ENCODE results near the gene NFASC.

NFASC gene

DNA sequence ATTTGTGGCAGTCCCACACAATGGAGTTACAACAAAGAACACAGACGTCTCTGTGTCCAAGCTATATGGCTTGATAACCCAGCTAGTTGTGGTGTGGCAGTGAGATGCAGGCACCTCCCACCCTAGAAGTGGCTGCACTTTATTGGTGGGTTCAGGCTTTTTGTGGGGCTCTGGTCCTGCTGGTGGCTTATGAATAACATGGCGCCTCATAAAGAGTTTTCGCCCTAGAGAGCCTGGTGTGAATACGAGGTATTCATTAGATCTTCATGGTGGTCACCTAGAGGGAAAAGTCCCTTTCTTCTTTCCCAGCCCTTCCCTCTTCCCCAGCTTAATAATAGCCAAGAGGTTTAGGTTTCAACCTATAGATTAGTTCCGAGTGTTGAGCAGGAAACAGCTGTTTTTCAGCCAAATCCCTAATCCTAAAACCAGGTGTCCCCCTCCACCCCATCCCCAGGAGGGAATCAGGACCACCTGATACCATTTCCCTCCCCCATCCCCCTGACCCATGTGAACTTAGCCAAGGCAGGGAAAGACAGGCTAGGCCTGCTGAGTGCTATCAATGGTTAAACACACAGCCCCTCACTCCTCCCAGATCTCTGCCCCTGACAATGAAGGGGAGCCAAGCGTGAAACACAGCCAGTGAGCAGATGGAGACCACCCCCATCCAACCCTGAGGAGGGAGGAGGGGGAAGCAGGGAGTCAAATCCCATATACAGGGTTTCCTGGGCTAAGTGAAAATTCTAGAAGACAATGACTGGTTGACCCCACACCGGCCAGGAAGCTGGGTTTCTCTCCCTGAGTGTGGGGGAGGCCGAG, 58.2 kb downstream of the NFASC start:
- no peak for DNase-seq (ENCODE audit: low spot score)

DNA sequence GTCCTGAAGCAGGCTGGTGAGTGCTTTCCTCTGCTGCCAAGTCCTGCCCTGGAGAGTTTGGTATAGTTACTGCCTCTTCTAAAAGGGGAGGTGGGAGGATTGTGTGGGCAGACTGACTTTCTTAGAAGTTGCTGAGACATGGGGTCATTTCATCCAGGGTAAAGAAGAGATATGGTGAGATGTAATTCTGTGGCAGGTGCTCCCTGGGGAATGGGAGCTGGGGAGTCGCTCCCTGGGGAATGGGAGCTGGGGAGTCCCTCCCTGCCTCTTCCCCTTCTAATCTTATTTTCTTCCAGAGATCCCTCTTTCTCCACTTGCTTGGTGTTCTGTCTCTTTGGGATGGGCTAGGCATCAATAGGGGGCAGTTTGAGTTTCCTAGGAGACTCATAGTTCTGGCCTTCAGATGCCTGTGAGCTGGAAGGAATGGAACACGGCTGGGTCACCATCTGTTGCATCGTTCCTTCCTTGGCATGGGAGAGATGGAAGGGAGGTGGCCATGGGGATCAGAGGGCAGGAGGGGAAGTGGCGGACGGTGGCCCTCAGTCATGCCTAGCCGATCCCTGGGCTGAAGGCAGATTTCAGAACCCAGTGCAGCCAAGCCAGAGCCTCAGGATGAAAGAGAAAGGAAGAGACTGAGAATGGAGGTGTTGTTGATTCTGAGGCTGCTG, 59.0 kb downstream of the NFASC start:
- DNase-seq (ENCODE audit: low spot score), result no peak

DNA sequence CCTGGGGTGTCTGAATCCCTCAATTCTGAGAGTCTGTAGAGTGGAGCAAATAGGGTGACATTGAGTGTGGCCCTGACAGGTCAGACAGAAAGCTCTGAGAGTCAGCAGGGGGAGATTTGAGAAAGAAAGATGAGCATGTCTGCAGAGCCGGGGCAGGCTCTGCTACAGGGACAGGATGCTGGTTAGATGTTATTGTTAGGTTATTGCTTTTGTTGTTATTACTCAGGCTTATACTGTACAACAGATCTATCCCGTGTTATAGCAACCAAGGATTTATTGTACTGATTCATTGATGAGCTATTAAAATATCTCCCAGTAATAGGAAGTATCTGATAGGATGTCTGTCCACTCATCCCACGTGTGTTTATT, 59.5 kb downstream of the NFASC start:
- DNase-seq (ENCODE audit: low spot score), result no peak

DNA sequence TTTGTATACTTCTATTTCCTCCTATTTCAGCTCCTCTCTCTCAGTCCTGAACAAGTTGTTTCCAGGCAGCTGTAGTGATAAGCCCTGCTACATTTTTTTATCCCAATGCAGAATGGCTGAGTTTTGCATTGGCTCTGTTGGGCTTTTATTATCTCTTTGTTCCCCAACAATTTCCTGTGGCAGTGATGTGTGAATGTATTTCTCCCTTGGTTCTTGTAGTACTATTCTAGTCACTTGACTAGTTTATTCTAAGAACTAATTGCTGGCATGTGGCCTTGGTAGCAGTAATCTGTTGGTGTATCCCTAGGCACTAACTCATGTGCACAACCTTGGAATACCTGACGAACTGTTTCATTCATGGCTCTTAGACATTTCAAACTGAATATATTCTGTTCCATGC, 60.7 kb downstream of the NFASC start:
- DNase-seq (ENCODE audit: low spot score), result no peak

DNA sequence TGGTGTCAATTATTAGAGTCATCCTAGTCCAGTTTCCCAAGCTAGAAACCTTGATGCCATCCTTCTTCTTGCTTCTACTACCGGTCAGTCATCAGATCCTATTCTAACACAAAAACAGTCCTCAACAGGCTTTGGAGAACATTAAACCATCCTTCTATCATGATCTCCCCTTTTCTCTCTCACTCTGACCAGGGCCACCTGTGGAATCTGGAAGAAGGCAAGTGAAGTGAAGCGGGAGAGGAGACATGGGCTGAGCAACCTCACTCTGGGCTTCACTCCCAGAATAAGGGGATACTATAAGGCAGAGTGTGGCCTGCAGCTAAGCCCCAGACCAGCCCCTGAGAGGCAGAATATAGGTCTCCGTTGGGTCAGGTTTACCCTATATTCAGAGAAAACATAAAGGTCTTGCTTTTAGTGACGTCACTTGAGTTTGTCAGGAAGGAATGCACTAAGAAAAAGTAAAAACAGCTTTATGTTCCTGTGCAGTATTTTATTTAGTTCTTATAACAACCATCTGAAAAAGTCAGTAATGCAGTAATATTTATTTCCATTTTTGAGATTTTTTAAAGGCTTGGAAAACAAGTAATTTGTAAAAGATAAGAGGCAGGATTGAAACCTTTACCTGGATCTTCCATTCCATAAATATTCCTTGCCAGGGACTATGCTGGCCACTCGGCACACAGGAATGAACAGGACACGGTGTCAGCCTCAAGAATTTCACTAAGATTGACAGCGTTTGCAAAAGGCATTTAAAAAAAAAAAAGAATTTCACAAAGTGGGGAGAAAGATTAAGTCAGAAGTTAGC, 61.3 kb downstream of the NFASC start:
- no peak for DNase-seq (ENCODE audit: low spot score)

DNA sequence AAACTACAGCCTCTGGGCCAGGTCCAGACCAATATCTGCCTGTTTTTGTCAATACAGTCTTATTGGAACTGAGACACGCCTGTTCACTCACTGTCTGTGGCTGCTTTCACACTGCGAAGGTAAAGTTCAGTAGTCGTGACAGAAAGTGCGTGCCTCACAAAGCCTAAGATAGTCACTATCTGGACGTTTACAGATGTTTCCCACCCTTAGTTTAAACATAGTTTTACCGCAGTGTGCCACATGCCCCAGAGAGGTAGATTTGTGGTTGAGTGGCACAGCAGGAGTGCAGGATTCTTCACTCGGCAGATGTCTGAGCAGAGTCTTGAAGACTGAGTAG, 61.9 kb downstream of the NFASC start:
- no peak for DNase-seq (ENCODE audit: low spot score)

DNA sequence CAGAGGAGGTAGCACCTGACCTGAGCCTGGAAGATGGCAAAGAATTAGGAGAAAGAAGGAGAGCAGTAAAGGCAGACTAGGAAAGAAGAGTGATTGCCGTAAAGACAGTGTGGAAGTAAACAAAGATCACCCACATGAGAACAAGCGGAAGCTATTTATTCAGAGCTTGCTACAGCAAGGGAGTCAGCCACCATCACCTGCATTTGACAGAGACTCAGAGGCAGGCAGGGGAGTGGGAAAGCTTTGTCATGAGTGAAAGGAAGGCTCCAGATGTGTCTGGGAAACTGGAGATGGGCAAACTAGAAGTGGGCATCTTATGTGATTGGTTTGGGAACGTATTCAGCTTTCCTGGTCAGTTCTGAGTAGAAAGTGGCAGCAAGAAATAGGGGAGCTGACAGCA, 64.5 kb downstream of the NFASC start:
- DNase-seq (ENCODE audit: low spot score), result no peak

DNA sequence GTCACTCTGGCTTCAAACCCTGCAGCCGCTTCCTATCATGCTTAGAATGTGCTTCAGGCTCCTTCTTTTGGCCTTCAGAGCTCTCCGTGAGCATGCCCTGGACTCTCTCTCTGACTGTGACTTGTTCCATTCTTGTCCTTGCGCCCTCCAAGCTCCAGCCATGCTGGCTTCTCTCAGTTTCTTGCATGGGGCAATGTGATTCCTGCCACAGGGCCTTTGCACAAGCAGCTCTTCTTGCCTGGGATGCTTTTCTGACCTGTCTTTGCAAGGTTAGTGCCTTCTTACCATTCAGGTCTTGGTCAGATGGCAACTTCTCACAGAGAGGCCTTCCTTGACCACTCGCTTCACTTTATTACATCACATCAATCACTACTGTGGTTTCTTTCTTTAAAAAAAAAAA, 66.1 kb downstream of the NFASC start:
- DNase-seq (ENCODE audit: low spot score), result no peak

DNA sequence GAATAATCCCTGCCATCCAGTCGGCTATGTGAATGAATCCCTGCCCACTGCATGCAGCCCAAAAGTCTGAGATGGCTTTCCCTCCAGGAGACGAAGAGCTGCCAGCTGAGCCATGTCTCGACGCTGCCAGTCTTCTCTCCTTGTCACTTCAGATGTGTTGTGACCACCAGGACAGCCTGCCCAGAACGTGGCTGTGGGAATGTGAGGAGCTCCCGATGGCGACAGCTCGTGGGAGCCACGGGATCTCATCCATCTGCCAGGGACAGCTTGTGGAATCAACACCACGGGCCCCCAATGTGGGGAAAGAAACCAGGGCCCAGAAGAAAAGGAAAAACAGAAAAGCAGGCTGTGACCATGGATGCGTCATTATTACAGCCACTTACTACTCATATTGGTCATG, 67.2 kb downstream of the NFASC start:
- DNase-seq (ENCODE audit: low spot score), result no peak

DNA sequence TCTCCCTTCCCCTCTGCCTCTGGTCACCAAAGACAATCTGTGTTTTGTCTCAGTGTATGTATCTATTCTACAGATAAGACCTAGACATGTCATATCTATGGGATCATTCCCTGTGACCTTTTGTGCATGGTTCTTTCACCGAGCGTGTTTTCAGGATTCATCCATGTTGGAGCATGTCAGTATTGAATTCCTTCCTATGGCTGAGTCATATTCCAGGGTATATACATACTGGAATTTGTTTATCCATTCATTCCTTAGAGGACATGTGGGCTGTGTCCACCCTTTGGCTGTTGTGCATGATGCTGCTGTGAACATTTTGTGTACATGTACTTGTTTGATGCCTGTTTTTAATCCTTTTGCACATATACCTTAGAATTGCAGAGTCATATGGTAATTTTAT, 69.9 kb downstream of the NFASC start:
- no peak for DNase-seq (ENCODE audit: low spot score)

DNA sequence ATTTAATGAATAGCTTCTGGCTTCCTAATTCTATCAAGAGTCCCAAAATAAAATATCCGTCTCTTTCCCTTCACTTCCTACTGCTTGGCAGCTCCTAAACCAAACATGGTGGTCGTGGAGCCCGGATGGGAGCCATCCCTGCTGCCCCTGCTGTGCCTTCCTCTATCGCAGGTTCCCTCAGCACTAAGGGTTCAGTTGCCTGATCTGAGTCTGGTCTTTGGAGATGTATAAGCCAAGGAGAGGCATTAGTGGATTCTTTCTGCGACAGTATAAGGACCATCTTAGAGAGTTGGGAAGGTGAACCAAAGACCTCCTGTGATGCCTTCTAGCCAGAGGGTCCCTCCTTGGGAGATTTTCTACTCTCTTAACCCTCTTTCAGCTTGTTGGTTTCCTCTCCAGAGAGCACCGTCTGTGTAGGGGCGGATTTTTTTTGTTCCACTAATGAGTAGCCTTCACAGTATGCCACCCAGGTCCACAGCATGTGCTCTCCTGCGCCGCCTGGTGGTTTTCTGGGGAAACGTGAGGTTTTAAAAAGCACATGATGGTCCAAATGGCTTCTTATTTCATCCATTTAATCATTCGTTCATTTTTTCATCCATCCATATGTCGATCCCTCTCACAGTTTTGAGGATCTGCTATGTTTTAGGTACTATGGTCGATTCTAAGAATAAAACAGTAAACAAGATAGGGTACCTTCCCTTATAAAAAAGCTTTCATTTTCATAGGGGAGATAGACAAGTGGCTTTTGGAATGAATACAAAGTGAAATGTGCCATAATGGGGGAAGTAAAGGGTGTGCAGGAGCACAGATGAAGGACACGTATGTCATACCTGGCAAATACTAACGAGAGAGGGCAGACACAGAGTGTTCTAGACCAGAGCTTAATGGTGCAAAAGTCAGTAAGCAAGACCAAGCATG, 71.0 kb downstream of the NFASC start:
- peak; percentile 52 for DNase-seq (ENCODE audit: low spot score)

DNA sequence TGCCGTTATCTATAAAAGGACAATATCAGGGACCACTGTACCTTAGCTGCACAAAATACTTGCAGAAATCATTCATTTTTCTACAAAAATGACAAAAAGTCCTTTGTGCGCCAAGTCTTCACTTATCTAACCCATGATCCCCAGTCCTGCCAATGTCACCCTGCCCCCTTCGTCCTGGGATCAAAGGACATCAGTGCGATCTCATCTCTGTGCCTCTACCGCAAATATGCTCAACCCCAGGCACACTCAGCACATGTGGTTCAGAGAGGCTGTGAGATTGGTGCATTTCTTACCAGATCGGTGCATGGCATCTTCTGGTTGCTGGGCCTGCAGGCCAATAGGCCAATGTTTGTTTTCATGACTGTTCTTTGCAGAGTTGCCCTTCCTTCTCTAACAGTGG, 72.8 kb downstream of the NFASC start:
- DNase-seq (ENCODE audit: low spot score), result no peak

DNA sequence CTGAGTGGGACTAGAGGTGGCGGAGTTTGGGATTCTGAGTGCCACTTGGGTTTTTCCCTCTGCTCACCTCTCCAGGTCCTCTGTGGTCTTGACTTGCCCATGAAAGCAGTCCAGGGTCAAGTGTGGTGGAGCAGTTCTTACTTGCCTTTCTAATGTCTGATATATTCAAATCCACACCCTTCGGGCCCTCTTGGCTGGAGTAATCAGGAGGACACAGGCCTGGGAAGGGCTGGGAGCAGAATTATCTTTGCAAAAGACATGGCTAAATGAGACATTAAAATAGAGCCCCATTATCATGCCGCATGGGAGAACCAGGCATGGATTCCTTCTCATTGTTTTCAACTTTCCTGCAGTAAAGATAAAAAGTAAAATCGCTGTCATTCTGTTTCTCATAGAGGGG, 74.0 kb downstream of the NFASC start:
- DNase-seq (ENCODE audit: low spot score), result peak; percentile 11

DNA sequence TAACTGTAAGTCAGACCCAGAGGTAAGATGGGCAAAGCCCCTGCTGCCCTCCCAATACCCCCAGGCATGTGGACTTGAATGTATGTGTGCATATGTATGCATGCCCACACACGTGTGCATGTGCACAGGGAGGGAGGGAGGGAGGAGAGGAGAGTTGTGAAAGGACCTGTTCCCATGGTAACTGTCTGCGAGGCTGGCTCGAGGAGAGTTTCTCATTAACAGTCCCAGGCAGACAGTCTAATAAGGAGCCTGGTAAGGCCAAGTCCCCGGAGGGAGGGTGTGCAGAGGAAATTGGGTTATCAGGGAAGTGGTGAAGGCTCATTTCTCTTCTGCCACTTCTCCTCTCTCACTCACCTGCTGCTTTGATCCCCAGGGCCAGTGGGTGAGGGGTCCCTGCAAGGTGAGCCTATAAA, 74.9 kb downstream of the NFASC start:
- DNase-seq (ENCODE audit: low spot score), result no peak

DNA sequence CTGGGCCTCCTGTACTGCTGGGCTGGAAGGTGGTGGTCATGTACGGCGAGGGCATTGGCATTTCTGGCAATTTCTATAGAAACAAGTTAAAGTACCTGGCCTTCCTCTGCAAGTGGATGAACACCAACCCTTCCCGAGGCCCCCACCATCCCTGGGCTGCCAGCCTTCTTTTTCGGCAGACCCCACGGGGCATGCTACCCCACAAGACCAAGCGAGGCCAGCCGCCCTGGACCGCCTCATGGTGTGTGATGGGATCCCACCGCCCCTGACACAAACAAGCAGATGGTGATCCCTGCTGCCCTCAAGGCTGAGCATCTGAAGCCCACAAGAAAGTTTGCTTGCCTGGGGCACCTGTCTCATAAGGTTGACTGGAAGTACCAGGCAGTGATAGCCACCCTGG, 76.0 kb downstream of the NFASC start:
- DNase-seq (ENCODE audit: low spot score), result no peak

DNA sequence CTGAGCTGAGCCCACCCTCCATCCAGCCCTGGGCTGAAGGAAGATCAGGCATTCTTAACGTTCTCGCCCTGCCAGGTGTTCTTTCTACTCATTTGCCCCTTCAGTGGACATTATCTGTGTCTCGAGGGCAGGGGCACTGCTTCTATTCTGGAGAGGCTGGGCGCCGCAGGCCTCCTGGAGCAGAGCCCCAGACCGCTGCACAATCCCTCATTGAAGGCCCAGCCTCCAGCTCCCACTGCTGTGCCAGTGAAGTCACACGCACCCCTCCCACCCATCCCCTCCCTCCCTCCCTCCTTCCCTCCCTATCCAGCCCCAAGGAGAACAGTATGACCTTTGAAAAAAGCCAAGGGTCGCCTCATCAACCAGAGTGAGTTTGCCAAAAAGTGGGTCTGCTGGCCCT, 76.7 kb downstream of the NFASC start:
- DNase-seq (ENCODE audit: low spot score), result no peak

DNA sequence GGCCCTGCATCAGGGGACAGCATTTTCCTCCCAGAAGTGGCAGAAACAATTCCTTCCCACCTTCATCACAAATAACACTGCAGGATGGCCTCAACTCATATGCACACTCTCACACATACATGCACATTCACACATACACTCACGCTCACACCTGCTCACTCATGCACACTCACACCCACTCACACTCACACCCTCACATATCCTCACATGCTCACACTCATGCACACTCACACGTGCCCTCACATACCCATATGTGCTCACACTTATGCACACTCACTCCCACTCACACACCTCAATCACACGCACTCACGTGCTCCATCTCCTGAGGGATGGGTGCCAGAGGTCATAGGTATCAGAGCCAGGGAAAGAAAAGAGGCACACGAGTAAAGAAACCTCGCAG, 77.1 kb downstream of the NFASC start:
- DNase-seq (ENCODE audit: low spot score), result no peak

DNA sequence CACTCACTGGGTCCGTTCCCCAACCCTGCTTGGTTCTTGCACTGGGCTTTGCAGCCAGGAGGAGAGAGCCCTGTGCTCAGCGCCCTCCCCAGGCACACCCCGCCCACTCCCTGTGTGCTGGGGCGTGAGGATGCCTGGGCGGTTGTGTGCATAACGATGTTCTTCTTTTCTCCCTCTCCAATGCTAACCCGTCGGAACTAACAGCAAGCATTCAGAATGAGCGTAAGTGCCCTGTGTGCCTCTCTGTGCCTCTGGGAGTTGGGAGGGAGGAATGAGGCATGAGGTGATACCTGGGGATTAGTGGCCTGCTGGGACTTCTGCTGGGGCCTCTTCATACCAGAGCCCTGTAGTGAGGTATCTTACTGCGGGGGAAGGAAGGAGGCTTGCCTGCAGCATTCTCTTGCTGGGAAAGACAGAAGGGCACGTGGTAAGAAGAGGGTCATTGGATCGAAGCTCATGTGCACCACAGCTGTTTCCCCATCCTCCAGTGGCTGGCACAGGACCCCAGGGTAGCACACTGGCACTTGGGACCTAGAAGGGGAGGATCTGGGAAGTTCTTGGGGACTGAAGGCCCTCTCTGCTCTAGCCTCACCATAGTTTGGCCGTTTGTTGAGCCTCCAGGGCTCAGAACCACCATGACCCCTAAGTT, 79.8 kb downstream of the NFASC start:
- DNase-seq (ENCODE audit: low spot score), result no peak

DNA sequence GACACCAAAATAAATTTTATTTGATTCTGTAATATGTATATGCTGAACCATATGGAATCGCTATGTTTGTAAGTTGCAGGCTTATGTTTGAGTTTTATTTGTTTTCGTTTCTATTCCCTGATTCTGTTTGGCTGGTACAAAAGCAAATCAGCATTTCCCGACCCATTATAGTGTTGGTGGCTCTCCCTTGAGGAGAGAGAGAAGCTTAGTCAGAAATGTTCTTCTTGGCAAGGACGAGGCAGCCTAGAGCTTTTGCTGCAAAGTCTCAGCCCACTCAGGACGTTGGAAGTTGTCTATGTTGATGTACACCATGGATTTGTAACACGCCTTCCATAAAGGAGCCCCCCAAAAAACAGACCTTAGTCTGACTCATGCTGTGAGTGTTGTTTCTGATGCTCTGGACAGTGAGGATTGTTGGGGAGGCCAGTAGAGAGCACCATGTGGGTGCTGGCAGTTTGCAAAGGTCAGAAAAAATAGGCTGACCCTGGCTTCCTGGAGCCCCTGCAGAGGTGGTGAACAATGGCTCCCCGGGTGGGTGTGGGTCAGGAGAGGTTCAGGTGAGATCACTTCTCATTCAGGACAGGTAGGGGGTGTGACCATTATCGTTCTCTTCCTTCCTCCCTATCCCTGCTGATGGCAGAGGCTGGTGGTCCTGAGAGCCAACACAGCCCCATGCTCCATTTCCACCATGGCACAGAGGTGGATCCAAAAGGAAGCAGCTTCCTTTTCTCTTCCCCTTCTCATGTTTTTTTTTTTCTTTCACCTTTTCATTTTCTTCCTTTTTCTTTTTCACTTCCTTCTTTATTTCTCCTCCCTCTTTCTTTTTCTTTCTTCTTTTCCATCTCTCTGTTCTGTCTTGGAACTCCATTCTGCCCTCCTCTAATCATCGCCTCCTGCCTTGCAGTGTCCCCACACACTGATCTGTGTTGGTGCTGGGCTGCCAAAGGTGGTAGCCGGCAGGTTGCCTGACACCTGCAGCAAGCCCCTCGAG, 88.0 kb downstream of the NFASC start:
- DNase-seq (ENCODE audit: low spot score), result no peak

DNA sequence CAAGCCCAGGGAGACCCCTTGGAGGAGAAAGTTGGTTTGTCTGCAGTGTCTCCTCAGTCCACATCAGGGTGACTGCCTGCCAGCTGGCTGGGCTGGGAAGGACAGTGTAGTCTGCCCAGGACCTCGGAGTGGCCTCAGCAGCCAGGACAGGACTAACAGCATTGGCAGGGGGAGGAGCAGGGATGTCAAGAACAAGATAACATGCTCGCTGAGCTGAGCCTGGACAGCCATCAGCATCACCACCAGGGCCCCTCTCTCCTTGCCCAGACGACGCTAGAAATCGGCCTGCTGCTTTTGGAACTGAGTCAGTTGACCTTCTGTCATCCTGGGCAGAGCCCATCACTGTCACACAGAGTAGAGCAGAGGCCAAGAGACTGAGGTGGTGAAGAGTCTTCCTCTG, 88.7 kb downstream of the NFASC start:
- DNase-seq (ENCODE audit: low spot score), result no peak
